H9 (cell line): Measurements from ENCODE around the gene SCAF1. TPM values are rescaled to one million over a fixed set of nuclear protein-coding genes. Genes with fewer than 3 reads are reported as not detected.
A peak's percentile ranks its signal among the peaks of the same experiment; 100 is the strongest.

Experiments used
- DNase-seq: peaks from one replicate; pipeline ENCODE4 v3.0.0-alpha.2; 2017
- H2AFZ ChIP-seq: one replicate; pipeline ENCODE4 v1.6.1; 2013; ENCODE audit warnings: mild to moderate bottlenecking, low read length, control low read depth, moderate library complexity
- H2AK5ac ChIP-seq: 2 replicates; pipeline ENCODE4 v1.6.1; 2013; ENCODE audit warnings: low read length, control low read depth, mixed read lengths; ENCODE audit not compliant: insufficient read length
- H2BK120ac ChIP-seq: one replicate; pipeline ENCODE4 v1.6.1; 2013; ENCODE audit warnings: low read depth, mild to moderate bottlenecking, low read length, control low read depth, inconsistent platforms; ENCODE audit not compliant: poor library complexity, severe bottlenecking
- H2BK12ac ChIP-seq: 2 replicates; pipeline ENCODE4 v1.6.1; 2013; ENCODE audit warnings: low read length, control low read depth, mixed read lengths, low read depth; ENCODE audit not compliant: insufficient read length
- H2BK15ac ChIP-seq: 2 replicates; pipeline ENCODE4 v1.6.1; 2013; ENCODE audit warnings: low read depth, low read length, control low read depth
- H2BK20ac ChIP-seq: one replicate; pipeline ENCODE4 v1.6.1; 2013; ENCODE audit warnings: low read depth, mild to moderate bottlenecking, low read length, control low read depth, inconsistent platforms; ENCODE audit not compliant: poor library complexity, severe bottlenecking
- H2BK5ac ChIP-seq: 2 replicates; pipeline ENCODE4 v1.6.1; 2013; ENCODE audit warnings: low read length, control low read depth, mixed read lengths; ENCODE audit not compliant: insufficient read length
- H3K14ac ChIP-seq: 2 replicates; pipeline ENCODE4 v1.6.1; 2013; ENCODE audit warnings: low read length, control low read depth; ENCODE audit not compliant: insufficient read depth
- H3K18ac ChIP-seq: 2 replicates; pipeline ENCODE4 v1.6.1; 2013; ENCODE audit warnings: low read depth, mild to moderate bottlenecking, mixed read lengths, low read length, control low read depth; ENCODE audit not compliant: insufficient read length
- H3K23ac ChIP-seq: 2 replicates; pipeline ENCODE4 v1.6.1; 2013; ENCODE audit warnings: low read length, control low read depth, mixed read lengths, low read depth; ENCODE audit not compliant: insufficient read length
- H3K23me2 ChIP-seq: 2 replicates; pipeline ENCODE4 v1.6.1; 2013; ENCODE audit warnings: low read depth, mild to moderate bottlenecking, mixed read lengths, low read length, control low read depth; ENCODE audit not compliant: insufficient read length, poor library complexity, severe bottlenecking
- H3K27ac ChIP-seq: 2 replicates; pipeline ENCODE4 v1.5.1; 2013; ENCODE audit warnings: low read length, control low read depth, mixed read lengths, low read depth; ENCODE audit not compliant: insufficient read length
- H3K27me3 ChIP-seq: 2 replicates; pipeline ENCODE4 v1.6.1; 2013; ENCODE audit warnings: low read length, control low read depth, inconsistent platforms; ENCODE audit not compliant: insufficient read depth
- H3K4ac ChIP-seq: 2 replicates; pipeline ENCODE4 v1.6.1; 2013; ENCODE audit warnings: low read depth, mild to moderate bottlenecking, control low read depth, inconsistent platforms, low read length, moderate library complexity
- H3K4me1 ChIP-seq: 2 replicates; pipeline ENCODE4 v1.6.1; 2013; ENCODE audit warnings: low read length, control low read depth, inconsistent platforms; ENCODE audit not compliant: insufficient read depth
- H3K4me2 ChIP-seq: 2 replicates; pipeline ENCODE4 v1.6.1; 2013; ENCODE audit warnings: low read length, control low read depth, mixed read lengths; ENCODE audit not compliant: insufficient read length, insufficient read depth
- H3K56ac ChIP-seq: 2 replicates; pipeline ENCODE4 v1.6.1; 2013; ENCODE audit warnings: low read depth, mild to moderate bottlenecking, mixed read lengths, low read length, control low read depth; ENCODE audit not compliant: insufficient read length
- H3K79me1 ChIP-seq: 2 replicates; pipeline ENCODE4 v1.6.1; 2013; ENCODE audit warnings: low read depth, mild to moderate bottlenecking, moderate library complexity, low read length, control low read depth, inconsistent platforms; ENCODE audit not compliant: insufficient read depth, poor library complexity, severe bottlenecking
- H3K79me2 ChIP-seq: 2 replicates; pipeline ENCODE4 v1.6.1; 2013; ENCODE audit warnings: low read length, control low read depth, inconsistent platforms; ENCODE audit not compliant: insufficient read depth
- H3K9ac ChIP-seq: 2 replicates; pipeline ENCODE4 v1.6.1; 2013; ENCODE audit warnings: low read length, control low read depth, mixed read lengths; ENCODE audit not compliant: insufficient read length; ENCODE audit errors: extremely low read depth
- H3K9me3 ChIP-seq: one replicate; pipeline ENCODE4 v1.6.1; 2013; ENCODE audit warnings: low read depth, low read length, inconsistent platforms; ENCODE audit not compliant: control insufficient read depth
- H3T11ph ChIP-seq: one replicate; pipeline ENCODE4 v1.6.1; 2013; ENCODE audit warnings: mild to moderate bottlenecking, low read length, control low read depth, inconsistent platforms
- H4K20me1 ChIP-seq: one replicate; pipeline ENCODE4 v1.6.1; 2013; ENCODE audit not compliant: control insufficient read depth, insufficient read length, insufficient read depth
- H4K5ac ChIP-seq: 2 replicates; pipeline ENCODE4 v1.6.1; 2013; ENCODE audit warnings: low read depth, mild to moderate bottlenecking, mixed read lengths, low read length, control low read depth; ENCODE audit not compliant: insufficient read length
- H4K8ac ChIP-seq: replicated peaks from 2 replicates; pipeline ENCODE4 v1.6.1; 2013; ENCODE audit warnings: low read length, control low read depth, mixed read lengths, low read depth; ENCODE audit not compliant: insufficient read length
- H4K91ac ChIP-seq: 2 replicates; pipeline ENCODE4 v1.6.1; 2013; ENCODE audit warnings: low read depth, mild to moderate bottlenecking, moderate library complexity, mixed read lengths, low read length, control low read depth; ENCODE audit not compliant: insufficient read length
- H3K27ac Mint-ChIP-seq, 3 experiments: 2 replicates in 2 of 3; 3 replicates in 1 of 3; pipeline ENCODE4 v1.8.0; 2020 to 2021; ENCODE audit warnings: mixed read lengths in 3 of 3, mild to moderate bottlenecking in 1 of 3, moderate library complexity in 1 of 3
- H3K27me3 Mint-ChIP-seq: 2 replicates; pipeline ENCODE4 v1.8.0; 2021; ENCODE audit warnings: low read depth, mild to moderate bottlenecking, moderate library complexity, mixed read lengths
- H3K36me3 Mint-ChIP-seq, 3 experiments: 2 replicates in 2 of 3; 3 replicates in 1 of 3; pipeline ENCODE4 v1.8.0; 2020 to 2021; ENCODE audit warnings: low read depth in 3 of 3, mixed read lengths in 3 of 3; ENCODE audit not compliant: insufficient read depth in 1 of 3
- H3K4me1 Mint-ChIP-seq, 2 experiments: 2 replicates each; pipeline ENCODE4 v1.8.0; 2020; ENCODE audit warnings: mixed read lengths in 2 of 2
- H3K4me3 Mint-ChIP-seq, 2 experiments: 2 replicates in 1 of 2; 3 replicates in 1 of 2; pipeline ENCODE4 v1.8.0; 2020 to 2021; ENCODE audit warnings: mild to moderate bottlenecking in 2 of 2, mixed read lengths in 2 of 2, moderate library complexity in 1 of 2
- H3K9me3 Mint-ChIP-seq, 2 experiments: 2 replicates in 1 of 2; 3 replicates in 1 of 2; pipeline ENCODE4 v1.8.0; 2020; ENCODE audit warnings: mild to moderate bottlenecking in 2 of 2, mixed read lengths in 2 of 2, moderate library complexity in 1 of 2
- WGBS: extraction: QIAGEN DNeasy Blood & Tissue Kit; methylation state at CpG from one replicate; pipeline ENCODE4 v1.1.7; 2013; ENCODE audit warnings: missing lambda C conversion rate, low lambda C conversion rate, mixed read lengths; ENCODE audit not compliant: insufficient read length; ENCODE audit errors: extremely low coverage; 5-methylcytosine and 5-hydroxymethylcytosine counted together
- total RNA-seq: library from RNA; stranded (reverse); gene quantifications from 2 replicates; pipeline ENCODE4 v1.2.1, GENCODE V29; 2021
- TF ChIP-seq, protein P1 (sequence below): fragments of 200-600 bp; sonication (generic); conservative IDR thresholded peaks from 3 replicates; pipeline ENCODE4 v1.8.0; 2021; ENCODE audit warnings: antibody characterized with exemption, mild to moderate bottlenecking

Gene SCAF1
- total RNA-seq, 1 experiment from 2014 or later, result 85.3 TPM

DNA sequence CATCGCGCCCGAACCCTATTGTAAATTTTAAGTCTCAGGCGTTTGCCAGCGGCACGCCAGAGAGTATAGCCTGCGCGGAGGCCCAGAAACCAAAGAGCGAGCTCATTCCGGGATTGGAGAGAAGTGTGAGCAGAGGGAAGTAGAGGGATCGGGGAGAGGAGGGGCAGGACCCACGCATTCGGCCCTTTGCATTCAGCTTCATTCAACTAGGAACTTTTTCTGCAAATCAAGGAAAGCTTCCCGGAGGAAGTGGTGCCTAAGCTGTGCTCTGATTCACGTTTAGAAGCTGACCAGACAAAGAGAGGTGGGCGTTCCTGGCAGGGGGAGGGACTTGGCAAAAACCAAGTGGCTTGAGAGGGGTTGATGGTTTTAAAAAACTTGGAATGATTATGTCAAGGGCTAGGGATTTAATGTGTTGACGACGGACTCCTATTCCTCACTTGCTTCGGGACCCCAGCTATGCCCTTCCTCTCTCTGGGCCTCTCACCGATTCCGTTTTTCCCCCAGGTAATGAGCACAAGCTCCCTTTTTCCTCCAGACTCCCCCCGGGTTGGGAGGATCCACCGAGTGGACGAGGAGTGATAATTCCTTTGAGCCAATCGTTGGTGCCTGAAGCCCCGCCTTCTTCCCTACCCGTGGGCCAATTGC, 34.3 kb downstream of the SCAF1 start:
- H3K23ac ChIP-seq, result no peak overlapping the region
- no peak overlapping the region for H2BK12ac ChIP-seq
- H3K4me1 ChIP-seq, result peaks cover 6% of the 10 kb centered on the region
- H2AFZ ChIP-seq, result no peak overlapping the region
- peaks cover 27 to 43% of the 10 kb centered on the region in 2 experiments for H3K4me1 Mint-ChIP-seq
- H2AK5ac ChIP-seq, result no peak overlapping the region
- H3K56ac ChIP-seq, result no peak overlapping the region
- H3K9me3 ChIP-seq, result no peaks in the 10 kb centered on the region
- H3K4me2 ChIP-seq, result peak overlapping the region; percentile 63
- no peaks in the 10 kb centered on the region; a peak in 2 of 5 replicates for H3K9me3 Mint-ChIP-seq
- peak overlapping the region; percentile 97 to 98 for H3K4me3 Mint-ChIP-seq
- peak; percentile 89 for DNase-seq
- peak overlapping the region; percentile 95 for H3K9ac ChIP-seq
- H4K8ac ChIP-seq, result no peak overlapping the region
- peak overlapping the region; percentile 97 for H3K18ac ChIP-seq
- no peak overlapping the region; the same call in 1 of the 2 replicates for H3K4ac ChIP-seq
- H2BK5ac ChIP-seq, result peak overlapping the region; percentile 85
- H3K27ac ChIP-seq, result peak overlapping the region; percentile 85
- H2BK20ac ChIP-seq, result no peak overlapping the region
- H3K27ac Mint-ChIP-seq, result peak overlapping the region; percentile 100
- H3K14ac ChIP-seq, result peak overlapping the region; percentile 93
- H3T11ph ChIP-seq, result peak overlapping the region; percentile 90
- H3K27me3 ChIP-seq, result no peaks in the 10 kb centered on the region
- TF ChIP-seq, protein P1, sequence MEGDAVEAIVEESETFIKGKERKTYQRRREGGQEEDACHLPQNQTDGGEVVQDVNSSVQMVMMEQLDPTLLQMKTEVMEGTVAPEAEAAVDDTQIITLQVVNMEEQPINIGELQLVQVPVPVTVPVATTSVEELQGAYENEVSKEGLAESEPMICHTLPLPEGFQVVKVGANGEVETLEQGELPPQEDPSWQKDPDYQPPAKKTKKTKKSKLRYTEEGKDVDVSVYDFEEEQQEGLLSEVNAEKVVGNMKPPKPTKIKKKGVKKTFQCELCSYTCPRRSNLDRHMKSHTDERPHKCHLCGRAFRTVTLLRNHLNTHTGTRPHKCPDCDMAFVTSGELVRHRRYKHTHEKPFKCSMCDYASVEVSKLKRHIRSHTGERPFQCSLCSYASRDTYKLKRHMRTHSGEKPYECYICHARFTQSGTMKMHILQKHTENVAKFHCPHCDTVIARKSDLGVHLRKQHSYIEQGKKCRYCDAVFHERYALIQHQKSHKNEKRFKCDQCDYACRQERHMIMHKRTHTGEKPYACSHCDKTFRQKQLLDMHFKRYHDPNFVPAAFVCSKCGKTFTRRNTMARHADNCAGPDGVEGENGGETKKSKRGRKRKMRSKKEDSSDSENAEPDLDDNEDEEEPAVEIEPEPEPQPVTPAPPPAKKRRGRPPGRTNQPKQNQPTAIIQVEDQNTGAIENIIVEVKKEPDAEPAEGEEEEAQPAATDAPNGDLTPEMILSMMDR, result no peak
- H4K91ac ChIP-seq, result no peak overlapping the region
- H3K23me2 ChIP-seq, result peaks cover 4% of the 10 kb centered on the region
- peaks cover 2% of the 10 kb centered on the region; the same call in 1 of the 2 replicates for H3K27me3 Mint-ChIP-seq
- no CpG with 5 or more reads among the region's 27 CpGs for WGBS
- peaks cover 22% of the 10 kb centered on the region; the same call in 1 of the 2 replicates for H3K79me2 ChIP-seq
- no peak overlapping the region for H4K5ac ChIP-seq
- H4K20me1 ChIP-seq, result no peaks in the 10 kb centered on the region
- no peaks in the 10 kb centered on the region for H3K79me1 ChIP-seq
- no peak overlapping the region for H2BK15ac ChIP-seq
- H3K36me3 Mint-ChIP-seq, result peaks cover 19 to 30% (median 19%) of the 10 kb centered on the region in 3 experiments; a peak in 6 of 7 replicates
- peak overlapping the region; percentile 78 for H2BK120ac ChIP-seq
